ENCODE measurements around the gene CASD1. TPM values are rescaled to one million over a fixed set of nuclear protein-coding genes. Genes with fewer than 3 reads are reported as not detected.

The CASD1 gene
- total RNA-seq, 4 donors from 2014 or later: 9.8 to 25.0 (median 14.2) TPM

- intact Hi-C loops (cut with DNase I; ENCODE audit: low total_unique reads) (no loop called here), in situ Hi-C loops (cut with MboI; ENCODE audit: low sequenced_read_pairs in 4 of 4) (no loop called here)
- Histone ChIP-seq H3K27ac (no peak overlapping the region), H3K27me3 (no peaks in the 10 kb centered on the region), H3K4me1 (no peaks in the 10 kb centered on the region), H3K9me3 (no peaks in the 10 kb centered on the region), H3K36me3 (no peaks in the 10 kb centered on the region), H3K4me3 (no peak overlapping the region)
- DNase-seq (no peak), ATAC-seq (no peak)
- TF ChIP-seq POLR2A (IDR thresholded peaks at IDR 0.05): no peak
- TF ChIP-seq, protein P1, sequence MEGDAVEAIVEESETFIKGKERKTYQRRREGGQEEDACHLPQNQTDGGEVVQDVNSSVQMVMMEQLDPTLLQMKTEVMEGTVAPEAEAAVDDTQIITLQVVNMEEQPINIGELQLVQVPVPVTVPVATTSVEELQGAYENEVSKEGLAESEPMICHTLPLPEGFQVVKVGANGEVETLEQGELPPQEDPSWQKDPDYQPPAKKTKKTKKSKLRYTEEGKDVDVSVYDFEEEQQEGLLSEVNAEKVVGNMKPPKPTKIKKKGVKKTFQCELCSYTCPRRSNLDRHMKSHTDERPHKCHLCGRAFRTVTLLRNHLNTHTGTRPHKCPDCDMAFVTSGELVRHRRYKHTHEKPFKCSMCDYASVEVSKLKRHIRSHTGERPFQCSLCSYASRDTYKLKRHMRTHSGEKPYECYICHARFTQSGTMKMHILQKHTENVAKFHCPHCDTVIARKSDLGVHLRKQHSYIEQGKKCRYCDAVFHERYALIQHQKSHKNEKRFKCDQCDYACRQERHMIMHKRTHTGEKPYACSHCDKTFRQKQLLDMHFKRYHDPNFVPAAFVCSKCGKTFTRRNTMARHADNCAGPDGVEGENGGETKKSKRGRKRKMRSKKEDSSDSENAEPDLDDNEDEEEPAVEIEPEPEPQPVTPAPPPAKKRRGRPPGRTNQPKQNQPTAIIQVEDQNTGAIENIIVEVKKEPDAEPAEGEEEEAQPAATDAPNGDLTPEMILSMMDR (IDR thresholded peaks at IDR 0.05 in 4 of 5, conservative IDR thresholded peaks at IDR 0.05 in 1 of 5): no peak
Observed at GRCh38 chr7:94565247-94565894, 55.8 kb downstream of the CASD1 start.

- ATAC-seq: no peak
- Histone ChIP-seq H3K4me1 (no peaks in the 10 kb centered on the region), H3K4me3 (no peak overlapping the region), H3K9me3 (no peaks in the 10 kb centered on the region), H3K27me3 (no peaks in the 10 kb centered on the region), H3K27ac (no peak overlapping the region), H3K36me3 (no peaks in the 10 kb centered on the region)
- intact Hi-C loops (cut with DNase I; ENCODE audit: low total_unique reads): no loop called here
- no peak for DNase-seq
- TF ChIP-seq POLR2A (IDR thresholded peaks at IDR 0.05): no peak
- TF ChIP-seq, protein P1 (IDR thresholded peaks at IDR 0.05 in 4 of 5, conservative IDR thresholded peaks at IDR 0.05 in 1 of 5): no peak
- in situ Hi-C loops (cut with MboI; ENCODE audit: low sequenced_read_pairs in 4 of 4): no loop called here
Observed at GRCh38 chr7:94567396-94567795, 57.8 kb downstream of the CASD1 start.

- DNase-seq (no peak), ATAC-seq (no peak)
- intact Hi-C loops (cut with DNase I; ENCODE audit: low total_unique reads): no loop called here
- no peaks in the 10 kb centered on the region for H3K4me1 ChIP-seq
- no peaks in the 10 kb centered on the region for H3K9me3 ChIP-seq
- H3K36me3 ChIP-seq: no peaks in the 10 kb centered on the region
- no peak overlapping the region for H3K4me3 ChIP-seq
- no peak for TF ChIP-seq POLR2A (IDR thresholded peaks at IDR 0.05)
- TF ChIP-seq, protein P1 (IDR thresholded peaks at IDR 0.05 in 4 of 5, conservative IDR thresholded peaks at IDR 0.05 in 1 of 5): no peak
- no peak overlapping the region for H3K27ac ChIP-seq
- in situ Hi-C loops (cut with MboI; ENCODE audit: low sequenced_read_pairs in 4 of 4): no loop called here
- H3K27me3 ChIP-seq: no peaks in the 10 kb centered on the region
Observed at GRCh38 chr7:94571816-94572215, 62.2 kb downstream of the CASD1 start.

DNA sequence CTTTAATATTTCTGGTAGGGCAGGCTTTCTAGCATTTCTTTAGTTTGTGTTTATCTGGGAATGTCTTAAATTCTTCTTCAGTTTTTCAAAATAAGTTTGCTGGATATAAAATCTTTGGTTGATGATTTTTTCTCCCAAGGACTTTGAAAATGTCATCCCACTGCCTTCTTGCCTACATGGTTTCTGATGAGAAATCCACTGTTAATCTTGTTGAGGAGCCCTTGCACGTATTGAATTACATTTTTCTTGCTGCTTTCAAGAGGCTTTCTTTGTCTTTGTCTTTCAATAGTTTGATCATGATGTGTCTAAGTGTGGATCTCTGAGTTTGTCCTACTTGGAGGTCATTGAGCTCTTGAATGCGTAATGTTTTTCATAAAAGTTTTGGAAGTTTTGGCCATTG is 66.0 kb downstream of the CASD1 start:
- in situ Hi-C loops (cut with MboI; ENCODE audit: low sequenced_read_pairs in 4 of 4): no loop called here
- TF ChIP-seq, protein P1 (IDR thresholded peaks at IDR 0.05 in 4 of 5, conservative IDR thresholded peaks at IDR 0.05 in 1 of 5): no peak
- ATAC-seq (no peak), DNase-seq (no peak)
- no peak overlapping the region for H3K4me3 ChIP-seq
- intact Hi-C loops (cut with DNase I; ENCODE audit: low total_unique reads): no loop called here
- H3K27me3 ChIP-seq: no peaks in the 10 kb centered on the region
- H3K36me3 ChIP-seq: no peaks in the 10 kb centered on the region
- H3K9me3 ChIP-seq: no peaks in the 10 kb centered on the region
- H3K4me1 ChIP-seq: no peaks in the 10 kb centered on the region
- H3K27ac ChIP-seq: no peak overlapping the region

- in situ Hi-C loops (cut with MboI; ENCODE audit: low sequenced_read_pairs in 4 of 4): no loop called here
- H3K9me3 ChIP-seq: no peaks in the 10 kb centered on the region
Observed at GRCh38 chr7:94576316-94576715, 66.7 kb downstream of the CASD1 start.

More at GRCh38 chr7:94576316-94576715, 66.7 kb downstream of the CASD1 start:
- ATAC-seq (no peak), DNase-seq (no peak)
- TF ChIP-seq, protein P1 (IDR thresholded peaks at IDR 0.05 in 4 of 5, conservative IDR thresholded peaks at IDR 0.05 in 1 of 5): no peak
- TF ChIP-seq POLR2A (IDR thresholded peaks at IDR 0.05): no peak
- no peaks in the 10 kb centered on the region for H3K4me1 ChIP-seq
- no peaks in the 10 kb centered on the region for H3K36me3 ChIP-seq
- H3K27me3 ChIP-seq: no peaks in the 10 kb centered on the region
- H3K4me3 ChIP-seq: no peak overlapping the region
- no peak overlapping the region for H3K27ac ChIP-seq
- intact Hi-C loops (cut with DNase I; ENCODE audit: low total_unique reads): no loop called here

All from gastrocnemius medialis (tissue), 4 donors.